NCI-H345 (cell line): ENCODE results near the gene PRDM16.

Source experiments
- DNase-seq: peaks from one replicate; lab custom pipeline; 2025; lab: John Stamatoyannopoulos, UW

PRDM16 gene

DNA sequence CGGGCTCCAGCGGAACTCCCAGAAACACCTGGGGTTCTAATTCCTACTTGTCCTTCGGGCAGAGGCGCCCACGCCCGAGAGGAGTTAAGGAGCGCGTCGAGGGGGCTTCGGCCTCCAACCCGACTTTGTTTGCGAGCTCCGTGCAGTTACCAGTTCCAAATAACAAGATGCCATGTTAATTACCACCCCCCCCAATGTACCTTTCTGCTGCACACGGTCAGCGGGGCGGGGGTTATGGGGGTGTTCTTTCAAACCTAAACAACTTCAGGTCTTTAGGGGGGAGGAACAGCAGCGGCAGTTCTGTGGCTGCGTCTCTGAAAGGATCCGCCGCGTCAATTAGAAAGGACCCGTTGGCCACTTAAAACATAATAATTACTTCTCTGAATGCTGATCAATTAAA is 114.8 kb downstream of the PRDM16 start:
- DNase-seq: no peak

DNA sequence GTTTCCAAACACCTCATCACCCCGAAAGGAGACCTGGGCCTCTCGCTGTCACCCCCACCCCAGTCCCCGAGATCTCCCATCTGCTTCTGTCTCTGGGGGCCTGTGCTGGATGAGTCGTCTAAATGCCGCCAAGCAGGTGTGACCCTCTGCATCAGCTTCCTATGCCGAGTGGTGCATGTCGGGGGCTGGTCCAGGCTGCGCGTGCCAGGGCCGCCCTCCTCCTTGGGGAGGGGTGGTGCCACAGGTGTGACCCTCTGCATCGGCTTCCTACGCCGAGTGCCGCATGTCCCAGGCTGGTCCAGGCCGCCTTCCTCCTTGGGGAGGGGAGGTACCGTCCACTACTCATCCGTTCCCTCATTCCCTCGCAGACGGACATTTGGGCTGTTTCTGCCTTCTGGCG is 115.7 kb downstream of the PRDM16 start:
- DNase-seq: no peak

- DNase-seq: no peak
Measured at GRCh38 chr1:3185896-3186525, 117.0 kb downstream of the PRDM16 start.

DNA sequence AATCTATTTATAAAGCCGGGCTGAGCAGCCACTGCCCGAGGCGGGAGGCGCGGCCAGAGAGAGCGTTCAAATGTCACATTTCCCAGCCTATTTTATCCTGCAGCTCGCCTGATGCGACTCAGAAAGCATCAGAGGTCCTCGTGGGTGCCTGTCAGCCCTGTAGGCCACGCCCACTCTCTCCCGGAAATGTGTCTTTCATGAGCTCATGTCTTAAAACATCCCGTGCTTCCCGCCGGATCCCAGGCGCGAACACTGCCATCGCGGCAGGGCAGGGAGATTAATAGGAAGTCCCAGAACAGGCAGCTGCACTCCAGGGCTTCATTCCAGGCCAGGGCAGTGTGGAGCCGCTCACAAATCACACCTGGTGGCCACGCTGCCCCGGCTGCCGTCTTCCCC is 117.5 kb downstream of the PRDM16 start:
- DNase-seq: no peak

GRCh38 chr1:3187415-3188149 is 118.6 kb downstream of the PRDM16 start:
- no peak for DNase-seq

DNA sequence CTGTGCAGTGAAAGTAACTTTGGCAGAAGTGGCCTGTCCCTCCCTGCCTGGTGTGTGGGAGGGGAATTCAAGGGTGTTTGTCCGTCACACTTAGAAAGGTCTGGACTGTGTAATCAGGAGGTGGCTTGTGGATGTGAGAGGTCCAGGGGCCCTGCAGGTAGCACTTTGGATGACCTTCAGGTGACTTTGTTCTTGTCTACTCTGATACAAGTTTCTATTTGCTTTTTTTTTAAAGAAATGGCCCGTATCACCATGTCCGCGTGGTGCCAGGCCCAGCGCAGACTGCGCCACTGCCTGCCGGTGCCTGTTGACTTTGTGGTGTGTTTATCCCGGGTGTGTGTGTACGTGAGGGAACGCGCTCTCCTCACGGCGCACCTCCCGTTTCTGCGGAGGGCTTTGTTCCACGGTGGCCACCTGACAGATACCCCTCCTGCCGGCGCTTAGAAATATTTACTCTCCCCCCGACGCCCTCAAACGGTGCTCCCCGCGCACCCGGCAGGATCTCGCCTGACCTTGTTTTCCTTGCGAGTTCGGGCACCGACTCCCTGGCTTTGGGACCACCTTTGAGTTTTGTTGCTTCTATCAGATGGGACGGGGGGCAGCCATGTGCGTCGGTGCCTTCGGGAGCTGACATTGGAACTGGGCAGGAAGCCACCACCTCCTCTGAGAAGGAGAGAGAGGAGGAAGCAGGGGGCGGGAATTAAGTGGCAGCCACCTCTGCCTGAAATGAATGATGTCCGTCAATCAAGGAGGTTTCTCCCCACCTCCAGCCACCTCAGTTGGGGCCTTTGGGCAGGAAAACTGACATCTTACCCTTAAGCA is 119.4 kb downstream of the PRDM16 start:
- no peak for DNase-seq

GRCh38 chr1:3190256-3191041 is 121.4 kb downstream of the PRDM16 start:
- DNase-seq: no peak

GRCh38 chr1:3192361-3192760 is 123.4 kb downstream of the PRDM16 start:
- no peak for DNase-seq

- no peak for DNase-seq
Measured at GRCh38 chr1:3192825-3193224, 123.8 kb downstream of the PRDM16 start.

GRCh38 chr1:3193811-3194210 is 124.8 kb downstream of the PRDM16 start:
- no peak for DNase-seq

- no peak for DNase-seq
Measured at GRCh38 chr1:3194760-3195479, 125.9 kb downstream of the PRDM16 start.

GRCh38 chr1:3195480-3195815 is 126.4 kb downstream of the PRDM16 start:
- DNase-seq: no peak

GRCh38 chr1:3195966-3196515 is 127.0 kb downstream of the PRDM16 start:
- DNase-seq: no peak

DNA sequence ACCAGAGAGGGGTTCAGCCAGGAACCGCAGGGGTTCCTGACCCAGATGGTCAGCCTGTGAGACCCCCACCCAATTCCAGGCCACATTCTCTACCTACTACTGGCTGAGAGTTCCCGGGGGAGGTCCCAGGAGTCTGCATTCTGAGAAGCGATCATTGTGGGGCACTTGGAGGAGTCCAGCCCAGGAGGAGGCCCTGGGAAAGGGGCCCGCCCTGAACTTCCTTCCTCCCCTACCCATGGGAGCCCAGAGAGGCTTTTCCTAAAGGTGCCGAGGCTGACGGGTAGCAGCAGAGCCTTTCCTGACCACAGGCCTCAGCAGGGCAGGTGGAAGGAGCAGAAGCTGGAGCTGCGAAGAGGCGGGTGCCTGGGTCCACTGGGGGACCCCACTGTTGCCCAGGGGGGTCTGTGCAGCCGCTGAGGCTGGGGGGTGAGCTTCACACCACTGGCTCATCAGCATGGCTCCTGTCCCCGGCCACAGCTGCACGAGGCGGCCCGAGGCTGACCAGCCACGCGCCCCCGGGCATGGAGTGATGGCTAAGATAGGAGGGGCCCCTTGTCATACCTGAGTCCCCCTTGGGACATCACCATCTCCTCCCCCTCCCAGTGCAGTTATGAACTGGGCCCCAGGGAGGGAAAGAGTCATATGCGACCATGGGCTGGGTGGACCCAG is 127.7 kb downstream of the PRDM16 start:
- DNase-seq: no peak

GRCh38 chr1:3197781-3198316 is 128.8 kb downstream of the PRDM16 start:
- no peak for DNase-seq

DNA sequence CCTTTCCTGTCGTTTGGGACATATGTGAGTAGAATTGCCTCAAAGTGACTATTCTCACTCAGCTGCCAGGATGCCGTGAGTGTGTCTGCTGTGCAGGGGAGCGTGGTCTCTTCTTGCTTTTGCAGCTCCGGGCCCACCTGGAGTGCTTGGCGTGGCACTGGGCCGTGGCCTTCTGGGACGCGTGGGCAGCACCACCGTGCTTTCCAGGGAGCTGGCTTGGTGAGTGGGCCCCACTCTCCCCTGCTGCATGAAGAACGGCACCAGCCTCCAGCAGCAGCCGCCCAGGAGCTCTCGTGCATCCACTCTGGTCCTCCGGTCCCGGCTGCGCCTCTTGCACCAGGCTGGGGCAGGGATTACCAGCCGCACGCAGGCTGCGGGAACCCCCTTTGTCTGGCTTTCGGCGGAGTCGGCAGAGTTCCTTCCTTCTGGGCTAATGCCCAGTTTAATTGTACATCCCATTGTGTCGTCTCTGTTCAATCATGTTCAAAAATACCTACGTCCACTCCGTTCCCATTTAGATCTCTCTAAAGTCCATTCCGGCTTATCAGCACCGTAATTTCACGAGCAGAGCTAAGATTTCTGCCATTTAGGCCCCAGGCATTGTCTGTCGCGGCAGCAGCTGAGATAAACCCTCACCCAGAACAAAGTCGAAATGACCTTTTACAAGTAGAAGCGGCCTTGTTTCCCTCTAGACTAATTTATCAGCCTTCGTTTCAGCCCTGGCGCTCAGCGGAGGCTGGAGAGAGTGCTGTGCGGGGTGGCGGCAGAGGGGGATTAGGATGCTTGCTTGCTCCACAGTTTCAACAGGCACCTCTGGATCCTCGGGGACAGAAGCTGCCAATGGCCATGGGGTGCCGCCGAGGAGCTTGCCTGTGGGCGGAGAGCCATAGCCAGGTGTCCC is 129.6 kb downstream of the PRDM16 start:
- no peak for DNase-seq

- no peak for DNase-seq
Measured at GRCh38 chr1:3204725-3205124, 135.7 kb downstream of the PRDM16 start.

DNA sequence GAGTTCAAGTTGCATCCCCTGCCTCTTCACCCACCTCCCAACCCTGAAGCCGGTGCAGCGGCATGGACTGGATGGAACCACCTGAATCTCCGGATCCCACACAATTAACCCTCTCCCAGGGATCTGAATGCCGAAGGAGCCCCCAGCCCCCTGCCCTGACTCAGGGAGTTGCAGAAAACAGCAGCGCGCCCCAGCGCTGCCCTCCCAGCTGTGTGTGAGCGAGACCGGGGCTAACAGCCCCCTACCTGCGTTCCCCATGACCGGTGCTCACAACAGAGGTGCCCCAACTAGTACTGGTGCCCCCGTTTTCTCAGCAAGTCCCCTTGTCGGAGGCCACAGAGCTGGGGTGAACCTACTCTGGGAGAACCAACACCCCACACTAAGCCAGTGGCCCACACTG is 136.8 kb downstream of the PRDM16 start:
- DNase-seq: no peak

GRCh38 chr1:3206696-3207095 is 137.7 kb downstream of the PRDM16 start:
- DNase-seq: no peak
